HUDEP-2 (cell line): Measurements from ENCODE around the gene ATP2C2.
A peak's percentile ranks its signal among the peaks of the same experiment; 100 is the strongest.
"Not testable (repeated sequence)": the region's sequence is repeated elsewhere in the genome, so short reads cannot be mapped to it uniquely, and the experiment has no call there.

Experiments
- DNase-seq, 76 experiments: peaks; one replicate each; lab custom pipeline; 2025; ENCODE audit not compliant: unreplicated experiment in 76 of 76; lab: John Stamatoyannopoulos, UW

ATP2C2 gene

GRCh38 chr16:84416407-84417321, 48.3 kb downstream of the ATP2C2 start:
- no peak for DNase-seq

- DNase-seq, result no peak
These were observed 49.9 kb downstream of the ATP2C2 start for GRCh38 chr16:84418056-84418849.

- no peak for DNase-seq
These were observed 51.4 kb downstream of the ATP2C2 start for GRCh38 chr16:84419730-84420129.

- not testable (repeated sequence) for DNase-seq
These were observed 52.2 kb downstream of the ATP2C2 start for GRCh38 chr16:84420556-84420955.

GRCh38 chr16:84421081-84421937, 53.0 kb downstream of the ATP2C2 start:
- DNase-seq, result no peak

GRCh38 chr16:84421938-84422220, 53.5 kb downstream of the ATP2C2 start:
- DNase-seq, result no peak

GRCh38 chr16:84423416-84423837, 55.1 kb downstream of the ATP2C2 start:
- peak in 8 of 76 experiments; percentile 3 to 36 (median 18) for DNase-seq

GRCh38 chr16:84425696-84426095, 57.4 kb downstream of the ATP2C2 start:
- DNase-seq, result no peak

GRCh38 chr16:84426804-84427203, 58.5 kb downstream of the ATP2C2 start:
- no peak for DNase-seq

GRCh38 chr16:84427553-84427952, 59.2 kb downstream of the ATP2C2 start:
- DNase-seq, result no peak

GRCh38 chr16:84430860-84431259, 62.5 kb downstream of the ATP2C2 start:
- DNase-seq, result no peak

GRCh38 chr16:84434800-84435199, 66.5 kb downstream of the ATP2C2 start:
- no peak for DNase-seq

GRCh38 chr16:84436196-84436595, 67.9 kb downstream of the ATP2C2 start:
- no peak for DNase-seq

GRCh38 chr16:84438971-84439696, 70.8 kb downstream of the ATP2C2 start:
- DNase-seq, result no peak

GRCh38 chr16:84442416-84443145, 74.2 kb downstream of the ATP2C2 start:
- DNase-seq, result no peak

GRCh38 chr16:84443166-84443802, 74.9 kb downstream of the ATP2C2 start:
- DNase-seq, result no peak

GRCh38 chr16:84444476-84444875, 76.1 kb downstream of the ATP2C2 start:
- no peak for DNase-seq

GRCh38 chr16:84446084-84446483, 77.7 kb downstream of the ATP2C2 start:
- DNase-seq, result no peak
